DND-41 (cell line): ENCODE measurements around the gene CCND1.

ENCODE experiments used
- ATAC-seq: fragments of 200-7000 bp; cut with Tn5 transposase; 3 replicates; pipeline ENCODE4 v1.9.1; 2021; ENCODE audit warnings: low read depth; ENCODE audit not compliant: insufficient read depth
- DNase-seq: peaks from one replicate; pipeline ENCODE4 v3.0.0-alpha.2; 2020
- H2AFZ ChIP-seq: 2 replicates; pipeline ENCODE4 v1.6.0; 2012; ENCODE audit warnings: low read depth, low read length
- H3K27ac ChIP-seq: 2 replicates; pipeline ENCODE4 v1.5.1; 2012; ENCODE audit warnings: low read length, inconsistent platforms
- H3K27me3 ChIP-seq: fragments of 200-600 bp; sonication (generic); 2 replicates; pipeline ENCODE4 v1.6.0; 2012; ENCODE audit warnings: low read length, mild to moderate bottlenecking, inconsistent platforms; ENCODE audit not compliant: insufficient read depth, poor library complexity
- H3K36me3 ChIP-seq: 2 replicates; pipeline ENCODE4 v1.5.1; 2012; ENCODE audit warnings: low read length, inconsistent platforms; ENCODE audit not compliant: insufficient read depth
- H3K4me1 ChIP-seq: 2 replicates; pipeline ENCODE4 v1.5.1; 2012; ENCODE audit warnings: mild to moderate bottlenecking, low read length; ENCODE audit not compliant: insufficient read depth
- H3K4me2 ChIP-seq: 2 replicates; pipeline ENCODE4 v1.6.0; 2012; ENCODE audit warnings: mild to moderate bottlenecking, moderate library complexity, low read length, inconsistent platforms; ENCODE audit not compliant: insufficient read depth
- H3K4me3 ChIP-seq, 2 experiments: fragments of 200-600 bp in 1 of 2; shearing (Covaris generic) in 1 of 2; 2 replicates each; pipeline ENCODE4 v1.5.1; 2012 to 2016; ENCODE audit warnings: inconsistent platforms in 2 of 2, low read length in 2 of 2, mild to moderate bottlenecking in 2 of 2, low read depth in 1 of 2, moderate library complexity in 1 of 2
- H3K79me2 ChIP-seq: 2 replicates; pipeline ENCODE4 v1.6.0; 2012; ENCODE audit warnings: low read length, inconsistent platforms; ENCODE audit not compliant: insufficient read depth
- H3K9ac ChIP-seq: 2 replicates; pipeline ENCODE4 v1.6.0; 2012; ENCODE audit warnings: low read depth, mild to moderate bottlenecking, inconsistent platforms, low read length, moderate library complexity
- H3K9me3 ChIP-seq: 2 replicates; pipeline ENCODE4 v1.5.1; 2012; ENCODE audit warnings: low read length, moderate library complexity, mild to moderate bottlenecking, inconsistent platforms; ENCODE audit not compliant: insufficient read depth, severe bottlenecking
- H4K20me1 ChIP-seq: 2 replicates; pipeline ENCODE4 v1.6.0; 2012; ENCODE audit warnings: low read length; ENCODE audit not compliant: insufficient read depth
- EZH2 ChIP-seq: IDR thresholded peaks from 3 replicates; pipeline ENCODE4 v1.6.1; 2012; ENCODE audit warnings: borderline replicate concordance, low read depth, mild to moderate bottlenecking, moderate library complexity, low read length, inconsistent platforms; ENCODE audit not compliant: severe bottlenecking
- TF ChIP-seq, protein P1 (sequence below): IDR thresholded peaks from 2 replicates; pipeline ENCODE4 v1.5.1; 2012; ENCODE audit warnings: borderline replicate concordance, low read length, moderate library complexity, mild to moderate bottlenecking; ENCODE audit not compliant: poor library complexity, severe bottlenecking; ENCODE audit errors: extremely low read depth

The CCND1 gene

DNA sequence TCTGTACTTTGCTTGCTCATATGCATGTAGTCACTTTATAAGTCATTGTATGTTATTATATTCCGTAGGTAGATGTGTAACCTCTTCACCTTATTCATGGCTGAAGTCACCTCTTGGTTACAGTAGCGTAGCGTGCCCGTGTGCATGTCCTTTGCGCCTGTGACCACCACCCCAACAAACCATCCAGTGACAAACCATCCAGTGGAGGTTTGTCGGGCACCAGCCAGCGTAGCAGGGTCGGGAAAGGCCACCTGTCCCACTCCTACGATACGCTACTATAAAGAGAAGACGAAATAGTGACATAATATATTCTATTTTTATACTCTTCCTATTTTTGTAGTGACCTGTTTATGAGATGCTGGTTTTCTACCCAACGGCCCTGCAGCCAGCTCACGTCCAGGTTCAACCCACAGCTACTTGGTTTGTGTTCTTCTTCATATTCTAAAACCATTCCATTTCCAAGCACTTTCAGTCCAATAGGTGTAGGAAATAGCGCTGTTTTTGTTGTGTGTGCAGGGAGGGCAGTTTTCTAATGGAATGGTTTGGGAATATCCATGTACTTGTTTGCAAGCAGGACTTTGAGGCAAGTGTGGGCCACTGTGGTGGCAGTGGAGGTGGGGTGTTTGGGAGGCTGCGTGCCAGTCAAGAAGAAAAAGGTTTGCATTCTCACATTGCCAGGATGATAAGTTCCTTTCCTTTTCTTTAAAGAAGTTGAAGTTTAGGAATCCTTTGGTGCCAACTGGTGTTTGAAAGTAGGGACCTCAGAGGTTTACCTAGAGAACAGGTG lies 11.1 kb downstream of the CCND1 start:
- TF ChIP-seq, protein P1, sequence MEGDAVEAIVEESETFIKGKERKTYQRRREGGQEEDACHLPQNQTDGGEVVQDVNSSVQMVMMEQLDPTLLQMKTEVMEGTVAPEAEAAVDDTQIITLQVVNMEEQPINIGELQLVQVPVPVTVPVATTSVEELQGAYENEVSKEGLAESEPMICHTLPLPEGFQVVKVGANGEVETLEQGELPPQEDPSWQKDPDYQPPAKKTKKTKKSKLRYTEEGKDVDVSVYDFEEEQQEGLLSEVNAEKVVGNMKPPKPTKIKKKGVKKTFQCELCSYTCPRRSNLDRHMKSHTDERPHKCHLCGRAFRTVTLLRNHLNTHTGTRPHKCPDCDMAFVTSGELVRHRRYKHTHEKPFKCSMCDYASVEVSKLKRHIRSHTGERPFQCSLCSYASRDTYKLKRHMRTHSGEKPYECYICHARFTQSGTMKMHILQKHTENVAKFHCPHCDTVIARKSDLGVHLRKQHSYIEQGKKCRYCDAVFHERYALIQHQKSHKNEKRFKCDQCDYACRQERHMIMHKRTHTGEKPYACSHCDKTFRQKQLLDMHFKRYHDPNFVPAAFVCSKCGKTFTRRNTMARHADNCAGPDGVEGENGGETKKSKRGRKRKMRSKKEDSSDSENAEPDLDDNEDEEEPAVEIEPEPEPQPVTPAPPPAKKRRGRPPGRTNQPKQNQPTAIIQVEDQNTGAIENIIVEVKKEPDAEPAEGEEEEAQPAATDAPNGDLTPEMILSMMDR = no peak
- TF ChIP-seq EZH2 = no peak
- Histone ChIP-seq H3K36me3 (no peaks in the 10 kb centered on the region), H3K9ac (no peak overlapping the region), H3K27me3 (no peaks in the 10 kb centered on the region), H3K4me3 (no peak overlapping the region), H3K9me3 (no peaks in the 10 kb centered on the region), H3K27ac (no peak overlapping the region), H3K4me2 (no peak overlapping the region), H3K4me1 (no peaks in the 10 kb centered on the region), H2AFZ (no peak overlapping the region), H3K79me2 (no peaks in the 10 kb centered on the region), H4K20me1 (peaks cover 3% of the 10 kb centered on the region)
- DNase-seq (no peak), ATAC-seq (no peak)

DNA sequence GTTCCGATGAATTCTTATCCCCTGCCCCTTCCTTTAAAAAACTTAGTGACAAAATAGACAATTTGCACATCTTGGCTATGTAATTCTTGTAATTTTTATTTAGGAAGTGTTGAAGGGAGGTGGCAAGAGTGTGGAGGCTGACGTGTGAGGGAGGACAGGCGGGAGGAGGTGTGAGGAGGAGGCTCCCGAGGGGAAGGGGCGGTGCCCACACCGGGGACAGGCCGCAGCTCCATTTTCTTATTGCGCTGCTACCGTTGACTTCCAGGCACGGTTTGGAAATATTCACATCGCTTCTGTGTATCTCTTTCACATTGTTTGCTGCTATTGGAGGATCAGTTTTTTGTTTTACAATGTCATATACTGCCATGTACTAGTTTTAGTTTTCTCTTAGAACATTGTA lies 12.0 kb downstream of the CCND1 start:
- TF ChIP-seq, protein P1 = no peak
- no peak for TF ChIP-seq EZH2
- DNase-seq (no peak), ATAC-seq (no peak)
- Histone ChIP-seq H3K4me2 (no peak overlapping the region), H3K9me3 (no peaks in the 10 kb centered on the region), H3K27me3 (no peaks in the 10 kb centered on the region), H3K36me3 (no peaks in the 10 kb centered on the region), H3K4me3 (no peak overlapping the region), H2AFZ (no peak overlapping the region), H3K9ac (no peak overlapping the region), H3K27ac (no peak overlapping the region), H3K4me1 (no peaks in the 10 kb centered on the region), H3K79me2 (no peaks in the 10 kb centered on the region), H4K20me1 (peaks cover 3% of the 10 kb centered on the region)

DNA sequence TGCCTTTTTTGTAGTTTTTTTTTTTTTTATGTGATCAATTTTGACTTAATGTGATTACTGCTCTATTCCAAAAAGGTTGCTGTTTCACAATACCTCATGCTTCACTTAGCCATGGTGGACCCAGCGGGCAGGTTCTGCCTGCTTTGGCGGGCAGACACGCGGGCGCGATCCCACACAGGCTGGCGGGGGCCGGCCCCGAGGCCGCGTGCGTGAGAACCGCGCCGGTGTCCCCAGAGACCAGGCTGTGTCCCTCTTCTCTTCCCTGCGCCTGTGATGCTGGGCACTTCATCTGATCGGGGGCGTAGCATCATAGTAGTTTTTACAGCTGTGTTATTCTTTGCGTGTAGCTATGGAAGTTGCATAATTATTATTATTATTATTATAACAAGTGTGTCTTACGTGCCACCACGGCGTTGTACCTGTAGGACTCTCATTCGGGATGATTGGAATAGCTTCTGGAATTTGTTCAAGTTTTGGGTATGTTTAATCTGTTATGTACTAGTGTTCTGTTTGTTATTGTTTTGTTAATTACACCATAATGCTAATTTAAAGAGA lies 12.5 kb downstream of the CCND1 start:
- no peaks in the 10 kb centered on the region for H3K9me3 ChIP-seq
- H2AFZ ChIP-seq = no peak overlapping the region
- DNase-seq (no peak), ATAC-seq (no peak)
- no peak overlapping the region for H3K4me2 ChIP-seq
- peaks cover 3% of the 10 kb centered on the region; the same call in 1 of the 2 replicates for H4K20me1 ChIP-seq
- H3K9ac ChIP-seq = no peak overlapping the region
- no peaks in the 10 kb centered on the region for H3K79me2 ChIP-seq
- no peak overlapping the region for H3K4me3 ChIP-seq
- no peaks in the 10 kb centered on the region for H3K36me3 ChIP-seq
- H3K27ac ChIP-seq = no peak overlapping the region
- no peaks in the 10 kb centered on the region for H3K27me3 ChIP-seq
- TF ChIP-seq EZH2 = no peak
- TF ChIP-seq, protein P1 = no peak
- no peaks in the 10 kb centered on the region for H3K4me1 ChIP-seq
